Adrenal gland (tissue), 12 donors: ENCODE measurements around the gene TRIM10. TPM values are rescaled to one million over a fixed set of nuclear protein-coding genes. Genes with fewer than 3 reads are reported as not detected.

Experiments used
- DNase-seq, 7 donors: peaks; one replicate each; pipeline ENCODE4 v3.0.0-alpha.2; 2019 to 2020
- H3K27ac ChIP-seq, 5 donors: fragments of 200-600 bp; sonication (generic) in 4 of 5; 1 replicate in 3 of 5; 2 replicates in 2 of 5; pipeline versions ENCODE4 v1.5.1 to v1.8.0; 2016 to 2020; ENCODE audit warnings: mild to moderate bottlenecking in 1 of 5
- H3K27me3 ChIP-seq: fragments of 200-600 bp; 2 replicates; pipeline ENCODE4 v1.8.0; 2021
- H3K36me3 ChIP-seq, 2 donors: fragments of 200-600 bp; replicated peaks in 1 of 2; 1 replicate in 1 of 2; 2 replicates in 1 of 2; pipeline versions ENCODE4 v1.5.1 to v1.8.0; 2018 to 2022
- H3K4me1 ChIP-seq, 2 donors: fragments of 200-600 bp; replicated peaks in 1 of 2; 1 replicate in 1 of 2; 2 replicates in 1 of 2; pipeline versions ENCODE4 v1.5.1 to v1.8.0; 2018 to 2021
- H3K4me3 ChIP-seq, 4 donors: fragments of 200-600 bp; sonication (generic) in 3 of 4; one replicate each; pipeline ENCODE4 v1.5.1; 2016 to 2018
- H3K9me3 ChIP-seq, 3 donors: fragments of 200-600 bp; sonication (generic) in 1 of 3; replicated peaks in 1 of 3; 1 replicate in 2 of 3; 2 replicates in 1 of 3; pipeline versions ENCODE4 v1.5.1 to v1.8.0; 2016 to 2021
- CTCF ChIP-seq, 6 experiments: fragments of 450-650 bp in 4 of 6; fragments of 200-600 bp in 2 of 6; sonication (generic) in 1 of 6; IDR thresholded peaks; 1 replicate in 5 of 6; 2 replicates in 1 of 6; pipeline versions ENCODE4 v1.5.1 to v1.8.0; 2016 to 2021; ENCODE audit warnings: antibody characterized with exemption in 6 of 6, mild to moderate bottlenecking in 2 of 6, moderate library complexity in 1 of 6
- POLR2A ChIP-seq, 2 donors: fragments of 450-650 bp; IDR thresholded peaks; one replicate each; pipeline ENCODE4 v1.6.1; 2017; ENCODE audit warnings: antibody characterized with exemption in 2 of 2, mild to moderate bottlenecking in 2 of 2, moderate library complexity in 1 of 2
- WGBS, 4 donors: extraction: QIAGEN DNeasy Blood & Tissue Kit in 2 of 4; methylation state at CpG; one replicate each; pipeline versions ENCODE4 v1.1.5 to v1.1.7; 2013 to 2017; 5-methylcytosine and 5-hydroxymethylcytosine counted together
- intact Hi-C, 2 donors: fragments of 100-400 bp; cut with DNase I; formaldehyde crosslinking; loops; one replicate each; pipeline versions ENCODE4 v1.14.1 to v1.15.0; 2022 to 2023
- polyA plus RNA-seq, 3 donors: library from polyadenylated mRNA; stranded (reverse); fragments of 200-250 nt in 2 of 3; fragments of 350-450 nt in 1 of 3; fragmentation: Illumina TruSeq in 1 of 3; extraction: RNeasy Lipid Tissue Mini Kit (QIAGEN cat#74804) in 1 of 3; gene quantifications; one replicate each; pipeline ENCODE4 v1.2.3, GENCODE V29; 2013 to 2014
- total RNA-seq, 9 donors: library from RNA; depleted of rRNA in 4 of 9; stranded (reverse); fragments of >200 nt in 4 of 9; fragments of 120-200 nt in 1 of 9; fragmentation: NEBNext Ultra II Directional in 1 of 9; extraction: Animal tissue kit (Norgen Biotek cat#: 25700) in 1 of 9; gene quantifications; one replicate each; pipeline versions ENCODE4 v1.1.0 to v1.2.4, GENCODE V29; 2013 to 2023
- donor health status: healthy with polysubstance abuse.
- donor health status: Bipolar disorder and iron deficiency.
- donor health status: DM: yes; HTN: yes; CAD: no.
- donor health status: DM: no; HTN: no; CAD: no.
- donor health status: DM: no; HTN: no; CAD: no.
- donor health status: DM: yes; HTN: yes; CAD: no.

TRIM10 gene
- total and polyA plus RNA-seq, 12 donors, result 0.67 TPM; not detected in 11

GRCh38 chr6:30130887-30131862, 29.8 kb downstream of the TRIM10 start:
- no peak overlapping the region for H3K27ac ChIP-seq
- H3K27me3 ChIP-seq, result peaks cover 37% of the 10 kb centered on the region
- intact Hi-C loops, result loop anchor here in 1 of 2 donors (5.0 kb wide), 1 partner anchor 284 kb away; no protein-coding TSS in a partner anchor
- WGBS, 4 donors, result 24 to 31% (median 25%) methylated on average over 15 to 16 of the region's 16 CpGs
- no peak overlapping the region for H3K4me3 ChIP-seq
- no peaks in the 10 kb centered on the region for H3K4me1 ChIP-seq
- TF ChIP-seq POLR2A (IDR thresholded peaks at IDR 0.05) (no peak), CTCF (IDR thresholded peaks at IDR 0.05) (peak; percentile 97 to 99 (median 98))
- H3K36me3 ChIP-seq, result no peaks in the 10 kb centered on the region
- no peaks in the 10 kb centered on the region for H3K9me3 ChIP-seq
- peak; percentile 71 to 88 (median 79) for DNase-seq

- WGBS, 4 donors, result 50 to 62% (median 57%) methylated on average over 4 of the region's 4 CpGs
- H3K36me3 ChIP-seq, result no peaks in the 10 kb centered on the region
- no peaks in the 10 kb centered on the region for H3K4me1 ChIP-seq
- no peak overlapping the region for H3K27ac ChIP-seq
- no peak for DNase-seq
- no peaks in the 10 kb centered on the region for H3K9me3 ChIP-seq
- intact Hi-C loops, result loop anchor here in 1 of 2 donors (5.0 kb wide), 1 partner anchor 283 kb away; no protein-coding TSS in a partner anchor
- no peak for TF ChIP-seq POLR2A (IDR thresholded peaks at IDR 0.05)
- no peak for TF ChIP-seq CTCF (IDR thresholded peaks at IDR 0.05)
- H3K4me3 ChIP-seq, result no peak overlapping the region
- peaks cover 37% of the 10 kb centered on the region for H3K27me3 ChIP-seq
These were observed 30.8 kb downstream of the TRIM10 start for GRCh38 chr6:30130179-30130679.

GRCh38 chr6:30129265-30130178, 31.5 kb downstream of the TRIM10 start:
- peaks cover 37% of the 10 kb centered on the region for H3K27me3 ChIP-seq
- no peaks in the 10 kb centered on the region for H3K36me3 ChIP-seq
- no peak for DNase-seq
- H3K27ac ChIP-seq, result no peak overlapping the region
- H3K9me3 ChIP-seq, result no peaks in the 10 kb centered on the region
- no peak overlapping the region for H3K4me3 ChIP-seq
- TF ChIP-seq POLR2A (IDR thresholded peaks at IDR 0.05) (no peak), CTCF (IDR thresholded peaks at IDR 0.05) (no peak)
- intact Hi-C loops, result loop anchor here in 1 of 2 donors (5.0 kb wide), 1 partner anchor 282 kb away; no protein-coding TSS in a partner anchor
- no peaks in the 10 kb centered on the region for H3K4me1 ChIP-seq
- 54 to 69% (median 63%) methylated on average over 10 of the region's 10 CpGs for WGBS, 4 donors
